HUES48 (cell line): ENCODE measurements around the gene TEX11.
"Not testable (repeated sequence)": the region's sequence is repeated elsewhere in the genome, so short reads cannot be mapped to it uniquely, and the experiment has no call there.

Experiments used
- H3K27ac ChIP-seq: one replicate; pipeline ENCODE4 v1.7.0; 2013; ENCODE audit warnings: low read depth, low read length, inconsistent platforms
- H3K27me3 ChIP-seq: 2 replicates; pipeline ENCODE4 v1.6.1; 2013; ENCODE audit warnings: mild to moderate bottlenecking, low read length; ENCODE audit not compliant: control insufficient read depth, insufficient read depth
- H3K36me3 ChIP-seq: 2 replicates; pipeline ENCODE4 v1.6.1; 2013; ENCODE audit warnings: low read length; ENCODE audit not compliant: control insufficient read depth, insufficient read depth
- H3K4me1 ChIP-seq: 2 replicates; pipeline ENCODE4 v1.6.1; 2013; ENCODE audit warnings: mild to moderate bottlenecking, low read length; ENCODE audit not compliant: control insufficient read depth, insufficient read depth
- H3K4me3 ChIP-seq: 2 replicates; pipeline ENCODE4 v1.5.1; 2013; ENCODE audit warnings: mild to moderate bottlenecking, low read depth, low read length
- H3K9ac ChIP-seq: 2 replicates; pipeline ENCODE4 v1.6.1; 2013; ENCODE audit warnings: mild to moderate bottlenecking, low read depth, low read length, moderate library complexity
- H3K9me3 ChIP-seq: 2 replicates; pipeline ENCODE4 v1.6.1; 2013; ENCODE audit warnings: low read length; ENCODE audit not compliant: control insufficient read depth, insufficient read depth

Gene TEX11

GRCh38 chrX:70664726-70665125 is 243.8 kb downstream of the TEX11 start:
- Histone ChIP-seq H3K27ac (no peak overlapping the region), H3K27me3 (no peaks in the 10 kb centered on the region), H3K9ac (no peak overlapping the region), H3K4me1 (no peaks in the 10 kb centered on the region), H3K36me3 (no peaks in the 10 kb centered on the region), H3K9me3 (peaks cover 14% of the 10 kb centered on the region), H3K4me3 (no peak overlapping the region)

GRCh38 chrX:70661124-70661523 is 247.4 kb downstream of the TEX11 start:
- H3K36me3 ChIP-seq, H3K27me3 ChIP-seq, H3K4me1 ChIP-seq, H3K9ac ChIP-seq, H3K4me3 ChIP-seq, H3K27ac ChIP-seq: not testable (repeated sequence)
- H3K9me3 ChIP-seq, result peaks cover 12% of the 10 kb centered on the region

- H3K4me1 ChIP-seq, H3K4me3 ChIP-seq, H3K9ac ChIP-seq, H3K9me3 ChIP-seq, H3K36me3 ChIP-seq, H3K27ac ChIP-seq, H3K27me3 ChIP-seq: not testable (repeated sequence)
These were observed 251.0 kb downstream of the TEX11 start for GRCh38 chrX:70657546-70657945.

- Histone ChIP-seq H3K9ac (no peak overlapping the region), H3K27ac (no peak overlapping the region), H3K27me3 (no peaks in the 10 kb centered on the region), H3K9me3 (peaks cover 10% of the 10 kb centered on the region), H3K4me1 (no peaks in the 10 kb centered on the region), H3K36me3 (no peaks in the 10 kb centered on the region), H3K4me3 (no peak overlapping the region)
These were observed 252.2 kb downstream of the TEX11 start for GRCh38 chrX:70656304-70656703.

GRCh38 chrX:70647910-70648309 is 260.6 kb downstream of the TEX11 start:
- H3K27ac ChIP-seq, H3K27me3 ChIP-seq, H3K36me3 ChIP-seq, H3K4me1 ChIP-seq, H3K4me3 ChIP-seq, H3K9ac ChIP-seq: not testable (repeated sequence)
- peaks cover 30% of the 10 kb centered on the region for H3K9me3 ChIP-seq

GRCh38 chrX:70636218-70636617 is 272.3 kb downstream of the TEX11 start:
- Histone ChIP-seq H3K27ac (no peak overlapping the region), H3K36me3 (no peaks in the 10 kb centered on the region), H3K4me1 (no peaks in the 10 kb centered on the region), H3K4me3 (no peak overlapping the region), H3K27me3 (no peaks in the 10 kb centered on the region), H3K9ac (no peak overlapping the region), H3K9me3 (peaks cover 44% of the 10 kb centered on the region)

- H3K9me3 ChIP-seq, result peaks cover 47% of the 10 kb centered on the region
These were observed 272.8 kb downstream of the TEX11 start for GRCh38 chrX:70635669-70636068.

GRCh38 chrX:70635227-70635626 is 273.3 kb downstream of the TEX11 start:
- Histone ChIP-seq H3K9me3 (peaks cover 47% of the 10 kb centered on the region), H3K4me1 (no peaks in the 10 kb centered on the region), H3K27me3 (no peaks in the 10 kb centered on the region), H3K9ac (no peak overlapping the region), H3K36me3 (no peaks in the 10 kb centered on the region), H3K27ac (no peak overlapping the region), H3K4me3 (no peak overlapping the region)

More at GRCh38 chrX:70635669-70636068, 272.8 kb downstream of the TEX11 start:
- Histone ChIP-seq H3K4me3 (no peak overlapping the region), H3K27me3 (no peaks in the 10 kb centered on the region), H3K9ac (no peak overlapping the region), H3K4me1 (no peaks in the 10 kb centered on the region), H3K27ac (no peak overlapping the region), H3K36me3 (no peaks in the 10 kb centered on the region)

GRCh38 chrX:70621743-70622142 is 286.8 kb downstream of the TEX11 start:
- no peak overlapping the region for H3K27ac ChIP-seq
- no peak overlapping the region for H3K9ac ChIP-seq
- H3K27me3 ChIP-seq, result no peaks in the 10 kb centered on the region
- peaks cover 28% of the 10 kb centered on the region; the same call in 1 of the 2 replicates for H3K9me3 ChIP-seq
- no peak overlapping the region for H3K4me3 ChIP-seq
- no peaks in the 10 kb centered on the region for H3K36me3 ChIP-seq
- H3K4me1 ChIP-seq, result no peaks in the 10 kb centered on the region

GRCh38 chrX:70618467-70618866 is 290.0 kb downstream of the TEX11 start:
- H3K27ac ChIP-seq, result no peak overlapping the region
- no peak overlapping the region for H3K9ac ChIP-seq
- H3K4me1 ChIP-seq, result no peaks in the 10 kb centered on the region
- peaks cover 27% of the 10 kb centered on the region for H3K9me3 ChIP-seq
- no peaks in the 10 kb centered on the region for H3K36me3 ChIP-seq
- no peak overlapping the region for H3K4me3 ChIP-seq
- no peaks in the 10 kb centered on the region for H3K27me3 ChIP-seq

GRCh38 chrX:70613295-70613694 is 295.2 kb downstream of the TEX11 start:
- Histone ChIP-seq H3K27me3 (no peaks in the 10 kb centered on the region), H3K36me3 (no peaks in the 10 kb centered on the region), H3K4me3 (no peak overlapping the region), H3K9me3 (peaks cover 23% of the 10 kb centered on the region), H3K27ac (no peak overlapping the region), H3K9ac (no peak overlapping the region), H3K4me1 (no peaks in the 10 kb centered on the region)

- no peak overlapping the region for H3K4me3 ChIP-seq
- H3K9ac ChIP-seq, result no peak overlapping the region
- H3K4me1 ChIP-seq, result no peaks in the 10 kb centered on the region
- no peak overlapping the region for H3K27ac ChIP-seq
- H3K36me3 ChIP-seq, result no peaks in the 10 kb centered on the region
- H3K9me3 ChIP-seq, result peaks cover 19% of the 10 kb centered on the region
- H3K27me3 ChIP-seq, result no peaks in the 10 kb centered on the region
These were observed 303.2 kb downstream of the TEX11 start for GRCh38 chrX:70605352-70605751.
